22Rv1 (cell line): ENCODE results near the gene TMC8.

Experiments used
- ZFX ChIP-seq: fragments of 450-650 bp; IDR thresholded peaks from 2 replicates; pipeline ENCODE4 v1.6.1; 2017; ENCODE audit warnings: antibody characterized with exemption, borderline replicate concordance
- TF ChIP-seq, protein P1 (sequence below): fragments of 450-650 bp; IDR thresholded peaks from 2 replicates; pipeline ENCODE4 v1.5.1; 2017; ENCODE audit warnings: mild to moderate bottlenecking

DNA sequence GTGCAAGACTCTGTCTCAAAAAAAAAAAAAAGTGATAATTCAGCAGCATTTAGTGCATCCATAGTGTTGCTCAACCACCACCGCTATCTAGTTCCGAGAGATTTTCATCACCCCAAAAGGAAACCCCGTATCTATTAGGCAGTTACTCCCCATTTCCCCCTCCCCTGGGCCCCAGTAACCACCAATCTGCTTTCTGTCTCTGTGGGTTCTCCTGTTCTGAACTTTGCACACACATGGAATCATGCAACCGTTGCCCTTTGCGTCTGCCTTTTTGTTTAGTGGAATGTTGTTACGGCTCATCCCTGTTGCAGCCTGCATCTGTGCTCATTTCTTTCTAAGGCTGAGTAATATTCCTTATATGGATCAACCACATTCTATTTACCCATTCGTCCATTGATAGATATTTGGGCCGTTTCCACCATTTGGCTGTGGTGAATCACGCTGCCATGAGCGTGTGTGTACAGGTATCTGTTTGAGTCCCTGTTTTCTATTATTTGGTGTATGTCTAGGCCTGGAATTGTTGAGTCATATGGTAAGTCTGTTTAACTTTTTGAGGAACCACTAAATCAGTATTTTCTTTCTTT, 29.1 kb downstream of the TMC8 start:
- TF ChIP-seq, protein P1, sequence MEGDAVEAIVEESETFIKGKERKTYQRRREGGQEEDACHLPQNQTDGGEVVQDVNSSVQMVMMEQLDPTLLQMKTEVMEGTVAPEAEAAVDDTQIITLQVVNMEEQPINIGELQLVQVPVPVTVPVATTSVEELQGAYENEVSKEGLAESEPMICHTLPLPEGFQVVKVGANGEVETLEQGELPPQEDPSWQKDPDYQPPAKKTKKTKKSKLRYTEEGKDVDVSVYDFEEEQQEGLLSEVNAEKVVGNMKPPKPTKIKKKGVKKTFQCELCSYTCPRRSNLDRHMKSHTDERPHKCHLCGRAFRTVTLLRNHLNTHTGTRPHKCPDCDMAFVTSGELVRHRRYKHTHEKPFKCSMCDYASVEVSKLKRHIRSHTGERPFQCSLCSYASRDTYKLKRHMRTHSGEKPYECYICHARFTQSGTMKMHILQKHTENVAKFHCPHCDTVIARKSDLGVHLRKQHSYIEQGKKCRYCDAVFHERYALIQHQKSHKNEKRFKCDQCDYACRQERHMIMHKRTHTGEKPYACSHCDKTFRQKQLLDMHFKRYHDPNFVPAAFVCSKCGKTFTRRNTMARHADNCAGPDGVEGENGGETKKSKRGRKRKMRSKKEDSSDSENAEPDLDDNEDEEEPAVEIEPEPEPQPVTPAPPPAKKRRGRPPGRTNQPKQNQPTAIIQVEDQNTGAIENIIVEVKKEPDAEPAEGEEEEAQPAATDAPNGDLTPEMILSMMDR = no peak
- TF ChIP-seq ZFX = no peak
